HG03064 (cell line): Measurements from ENCODE around the gene PTPN4.

Source experiments
- ATAC-seq: cut with Tn5 transposase; IDR thresholded peaks from one replicate; pipeline ENCODE4 v1.9.1; 2021; ENCODE audit warnings: low read depth; ENCODE audit not compliant: unreplicated experiment

The PTPN4 gene, protein sequence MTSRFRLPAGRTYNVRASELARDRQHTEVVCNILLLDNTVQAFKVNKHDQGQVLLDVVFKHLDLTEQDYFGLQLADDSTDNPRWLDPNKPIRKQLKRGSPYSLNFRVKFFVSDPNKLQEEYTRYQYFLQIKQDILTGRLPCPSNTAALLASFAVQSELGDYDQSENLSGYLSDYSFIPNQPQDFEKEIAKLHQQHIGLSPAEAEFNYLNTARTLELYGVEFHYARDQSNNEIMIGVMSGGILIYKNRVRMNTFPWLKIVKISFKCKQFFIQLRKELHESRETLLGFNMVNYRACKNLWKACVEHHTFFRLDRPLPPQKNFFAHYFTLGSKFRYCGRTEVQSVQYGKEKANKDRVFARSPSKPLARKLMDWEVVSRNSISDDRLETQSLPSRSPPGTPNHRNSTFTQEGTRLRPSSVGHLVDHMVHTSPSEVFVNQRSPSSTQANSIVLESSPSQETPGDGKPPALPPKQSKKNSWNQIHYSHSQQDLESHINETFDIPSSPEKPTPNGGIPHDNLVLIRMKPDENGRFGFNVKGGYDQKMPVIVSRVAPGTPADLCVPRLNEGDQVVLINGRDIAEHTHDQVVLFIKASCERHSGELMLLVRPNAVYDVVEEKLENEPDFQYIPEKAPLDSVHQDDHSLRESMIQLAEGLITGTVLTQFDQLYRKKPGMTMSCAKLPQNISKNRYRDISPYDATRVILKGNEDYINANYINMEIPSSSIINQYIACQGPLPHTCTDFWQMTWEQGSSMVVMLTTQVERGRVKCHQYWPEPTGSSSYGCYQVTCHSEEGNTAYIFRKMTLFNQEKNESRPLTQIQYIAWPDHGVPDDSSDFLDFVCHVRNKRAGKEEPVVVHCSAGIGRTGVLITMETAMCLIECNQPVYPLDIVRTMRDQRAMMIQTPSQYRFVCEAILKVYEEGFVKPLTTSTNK

DNA sequence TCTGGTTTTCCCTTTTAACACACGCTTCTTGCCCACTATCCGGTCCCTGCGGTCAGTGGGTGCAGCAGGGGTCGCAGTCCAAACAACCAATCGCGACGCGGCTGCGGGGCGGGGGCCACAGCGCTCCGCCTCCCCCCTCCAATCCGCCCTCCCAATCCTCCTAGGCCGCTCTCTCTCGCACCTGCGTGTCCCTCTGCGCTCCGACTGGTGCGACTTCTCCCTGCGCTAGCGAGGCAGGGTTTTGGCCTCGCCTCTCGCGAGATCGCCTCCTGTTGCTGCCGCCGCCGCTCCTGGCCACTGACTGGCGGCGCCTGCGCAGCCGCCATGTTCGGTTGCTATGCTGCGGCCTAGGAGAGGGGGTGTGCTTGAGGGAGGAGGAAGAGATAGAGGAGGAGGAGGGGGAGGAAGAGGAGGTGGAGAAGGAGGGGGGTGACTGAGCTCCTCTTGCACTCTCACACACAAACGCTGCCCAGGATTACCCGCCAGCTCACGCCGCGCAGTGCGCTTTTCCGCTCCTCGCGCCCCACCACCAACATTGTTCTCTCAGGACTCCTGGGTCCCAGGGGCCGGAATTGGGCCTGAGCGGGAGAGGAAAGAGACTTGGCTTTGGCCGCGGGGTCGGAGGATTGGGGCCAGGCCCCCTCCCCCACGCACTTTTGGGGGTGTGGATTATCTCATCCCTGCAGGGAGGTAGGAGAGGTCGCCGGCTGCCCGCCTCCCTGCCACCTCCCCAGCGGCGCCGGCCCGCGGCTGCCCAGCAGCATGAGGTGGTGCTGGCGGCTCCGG, at the start of gene PTPN4:
Gene PTPN4 (plus strand): TSS at position 472 of the 786 bp plus-strand sequence. CDS start 49,932 bp downstream, outside the sequence.
- peak; percentile 89 for ATAC-seq

DNA sequence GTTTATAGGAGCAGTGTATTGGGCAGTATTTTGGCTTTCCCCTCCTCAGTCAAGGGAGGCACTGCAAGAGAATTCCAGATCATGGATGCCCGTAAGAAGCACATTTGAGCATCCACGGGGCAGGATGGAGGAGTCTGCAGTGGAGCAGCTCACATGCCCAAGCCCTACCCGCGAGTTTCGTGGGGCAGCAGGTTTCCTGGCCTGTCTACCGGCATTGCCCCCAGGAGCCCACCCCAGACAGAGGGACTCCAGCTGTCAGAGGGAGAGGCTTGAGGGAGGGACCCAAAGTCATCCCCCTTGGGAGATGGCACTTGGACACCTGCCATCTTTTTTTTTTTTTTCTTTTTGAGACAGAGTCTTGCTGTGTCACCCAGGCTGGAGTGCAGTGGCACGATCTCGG, 49.4 kb upstream of the PTPN4 start:
- no peak for ATAC-seq

DNA sequence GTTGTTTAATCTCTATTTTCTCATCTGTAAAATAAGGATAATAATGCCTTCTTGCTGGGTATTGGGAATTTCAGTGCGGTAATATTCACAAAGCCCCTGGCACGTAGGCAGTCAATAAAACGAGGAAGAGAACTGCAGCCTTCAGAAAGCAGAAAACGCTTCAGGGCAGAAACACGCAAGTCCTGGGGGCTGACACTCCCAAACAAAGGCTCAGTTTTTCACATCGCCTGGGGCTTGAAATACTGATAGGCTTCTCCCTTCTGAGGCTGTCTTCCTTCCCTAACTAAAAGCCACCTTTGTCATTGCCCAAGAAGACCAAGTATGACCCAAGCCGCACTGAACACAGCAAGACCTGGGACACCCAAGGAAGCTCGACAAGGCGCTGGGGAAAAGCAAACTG, 48.4 kb upstream of the PTPN4 start:
- no peak for ATAC-seq

DNA sequence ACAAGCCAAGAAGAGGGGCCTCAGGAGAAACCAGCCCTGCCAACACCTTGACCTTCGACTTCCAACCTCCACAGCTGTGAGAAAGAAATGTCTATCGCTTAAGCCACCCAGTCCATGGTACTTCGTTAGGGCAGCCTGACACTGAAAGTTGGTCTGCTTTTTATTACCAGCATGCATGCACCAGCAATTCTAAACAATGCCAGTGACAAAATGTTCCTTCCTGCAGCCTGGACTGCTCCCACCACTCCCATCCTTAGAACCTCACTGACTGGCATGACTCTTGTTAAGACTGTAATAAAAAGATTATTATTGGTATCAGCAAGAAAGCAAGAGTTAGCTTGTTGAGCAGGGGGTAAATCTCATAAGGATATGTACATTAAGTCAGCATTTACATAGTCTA, 47.2 kb upstream of the PTPN4 start:
- ATAC-seq: no peak

DNA sequence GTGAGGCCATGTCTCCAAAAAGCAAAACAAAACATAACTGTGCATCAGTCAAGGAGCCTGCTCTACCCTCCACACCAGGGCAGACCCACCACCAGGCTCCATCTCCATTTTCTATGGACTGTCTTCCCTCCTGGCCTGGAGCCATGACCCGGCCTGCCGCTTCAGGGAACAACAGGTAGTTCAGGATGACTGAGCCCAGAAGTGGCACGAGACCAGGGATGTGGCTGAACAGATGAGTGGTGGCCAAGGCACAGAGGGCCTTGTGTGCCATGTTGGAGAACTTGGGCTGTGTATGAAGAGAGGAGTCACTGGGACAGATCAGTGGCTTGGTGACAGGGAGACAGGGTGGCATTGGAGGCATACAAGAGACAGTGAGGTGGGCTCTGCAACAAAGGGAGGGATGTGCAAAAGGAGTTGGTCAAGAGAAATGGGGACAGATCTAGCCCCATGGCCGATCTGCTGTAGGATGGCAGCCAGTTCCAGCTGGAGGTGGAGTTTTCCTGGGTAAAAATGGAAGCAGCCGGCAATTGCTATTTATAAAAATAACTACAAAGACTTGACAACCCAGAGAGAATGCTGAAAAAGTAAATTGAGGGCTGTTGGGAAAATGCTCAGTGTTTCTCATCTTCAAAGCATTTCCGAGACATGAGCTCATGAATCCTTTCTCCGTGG, 45.8 kb upstream of the PTPN4 start:
- no peak for ATAC-seq

DNA sequence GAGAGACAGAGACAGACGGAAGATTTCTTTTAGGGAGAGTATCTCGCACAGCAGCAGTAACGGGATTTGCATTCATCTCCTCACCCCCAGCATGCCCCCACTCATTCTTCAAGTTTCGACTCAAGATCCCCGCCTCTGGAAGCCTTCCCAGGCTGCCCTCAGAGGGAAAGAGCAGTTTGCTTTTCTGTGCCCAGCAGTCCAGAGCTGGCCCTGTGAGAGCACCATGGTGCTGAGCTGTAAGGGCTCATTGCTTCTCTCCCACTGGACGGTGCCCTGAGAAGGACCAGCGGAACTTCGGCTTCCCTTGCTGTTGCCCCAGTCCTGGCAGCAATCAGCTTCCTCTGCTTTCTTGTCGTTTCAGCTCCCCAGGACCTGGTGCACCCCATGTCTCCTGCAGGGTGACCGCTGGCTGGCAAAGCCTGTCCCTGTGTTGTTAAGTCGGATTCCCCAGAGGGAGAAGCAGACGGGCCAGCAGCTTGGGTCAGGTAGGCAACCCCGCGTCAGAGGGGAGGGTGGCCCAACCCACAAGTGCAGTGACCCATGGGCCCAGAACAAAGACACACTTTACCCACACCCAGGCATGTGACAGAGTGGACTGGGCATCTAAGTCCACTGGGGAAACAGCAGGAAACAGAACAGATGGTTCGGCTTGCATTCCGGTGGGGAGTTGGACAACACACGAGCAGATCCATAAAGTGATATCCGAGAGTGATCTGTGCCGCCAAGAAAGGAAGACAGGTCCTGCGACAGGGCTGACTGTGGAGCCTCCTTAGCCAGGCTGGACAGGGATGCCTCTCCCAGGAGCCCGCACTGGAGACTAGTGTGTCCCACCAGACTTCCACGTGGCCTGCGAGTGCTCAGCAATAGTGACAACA, 44.1 kb upstream of the PTPN4 start:
- ATAC-seq: no peak

DNA sequence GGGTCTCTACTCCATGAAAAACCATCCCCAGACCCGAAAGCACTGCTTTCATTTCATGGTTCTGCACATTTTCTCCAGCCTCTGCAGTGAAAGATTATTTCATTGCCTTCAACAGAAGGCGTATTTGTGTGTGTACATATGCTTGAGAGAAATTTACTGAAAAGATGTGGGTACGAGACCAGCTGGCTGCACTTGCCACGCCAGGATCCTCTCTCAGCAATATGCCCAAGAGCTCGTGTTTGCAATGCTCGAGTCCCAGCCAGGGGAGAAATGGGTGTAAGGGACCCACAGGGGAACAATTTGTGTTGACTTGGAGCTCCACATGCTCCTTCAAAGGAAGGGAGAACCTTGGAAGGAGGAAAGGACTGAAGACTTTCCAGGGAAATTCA, 43.4 kb upstream of the PTPN4 start:
- ATAC-seq: no peak

DNA sequence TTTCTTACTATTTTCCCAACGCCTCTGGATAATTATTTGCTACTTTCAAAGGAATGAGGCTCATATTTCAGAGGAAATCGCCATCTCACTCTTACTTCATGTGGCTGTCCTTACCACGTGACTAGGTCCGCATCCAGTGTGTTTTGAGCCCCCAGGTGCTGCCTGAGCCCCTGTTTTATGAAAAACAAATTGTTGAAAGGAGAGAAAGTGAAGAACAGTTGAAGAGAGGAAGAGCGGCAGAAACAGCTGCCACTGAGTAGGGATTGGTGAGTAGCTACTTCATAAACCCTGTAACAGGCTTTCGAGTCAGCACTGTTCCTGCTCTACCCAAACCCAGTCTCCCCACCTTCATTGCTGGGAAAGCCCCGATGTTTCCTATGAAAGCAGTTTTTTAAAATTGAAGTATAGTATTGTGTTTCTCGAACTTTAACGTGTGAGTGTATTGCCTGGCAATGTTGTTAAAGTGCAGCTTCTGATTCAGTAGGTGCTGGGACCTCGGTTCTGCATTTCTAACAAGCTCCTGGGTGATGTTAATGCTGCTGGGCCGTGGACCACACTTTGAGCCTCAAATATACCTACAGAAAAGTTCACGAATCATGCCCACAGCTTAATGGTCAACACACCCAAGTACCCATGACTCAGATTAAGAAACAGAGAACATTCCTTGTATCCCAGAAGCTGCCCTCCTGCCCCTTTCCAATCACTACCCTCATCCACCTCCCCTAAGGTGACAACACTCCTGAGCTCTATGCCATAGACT, 41.0 kb upstream of the PTPN4 start:
- no peak for ATAC-seq

DNA sequence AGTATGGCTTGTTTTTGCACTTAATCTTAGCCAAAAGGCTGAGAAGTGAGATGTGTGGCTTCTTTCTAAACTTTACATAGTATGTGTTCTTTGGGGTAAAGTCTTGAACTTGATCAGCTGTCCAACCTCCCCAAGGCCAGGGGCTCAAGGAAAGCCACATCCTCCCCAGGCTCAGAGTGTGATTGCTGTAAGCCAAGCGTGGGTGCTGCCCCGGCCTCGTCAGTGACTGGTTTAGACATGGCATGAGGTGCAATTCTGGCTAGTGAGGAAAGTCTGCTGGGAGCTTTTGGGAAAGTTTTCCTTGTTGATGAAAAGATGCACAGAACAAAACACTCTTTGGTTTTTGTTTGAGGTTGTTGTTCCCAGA, 40.5 kb upstream of the PTPN4 start:
- no peak for ATAC-seq

DNA sequence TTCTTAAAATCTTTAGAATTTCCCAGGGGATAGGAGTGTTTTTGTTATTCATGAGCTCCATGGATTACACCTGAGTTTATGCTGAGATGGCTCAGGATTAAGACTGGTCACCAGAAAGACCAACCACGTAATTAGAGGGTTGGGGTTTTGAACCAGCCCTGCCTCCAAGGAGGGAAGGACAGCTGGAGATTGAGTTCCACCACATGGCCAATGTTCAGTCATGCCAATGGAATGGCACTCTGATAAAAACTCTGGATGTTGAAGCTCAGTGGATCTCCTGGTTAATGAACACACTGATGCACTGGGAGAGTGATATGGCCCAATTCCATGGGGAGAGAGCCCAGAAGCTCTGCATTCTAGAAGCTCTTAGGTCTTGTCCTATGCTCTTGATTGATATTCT, 38.7 kb upstream of the PTPN4 start:
- no peak for ATAC-seq

DNA sequence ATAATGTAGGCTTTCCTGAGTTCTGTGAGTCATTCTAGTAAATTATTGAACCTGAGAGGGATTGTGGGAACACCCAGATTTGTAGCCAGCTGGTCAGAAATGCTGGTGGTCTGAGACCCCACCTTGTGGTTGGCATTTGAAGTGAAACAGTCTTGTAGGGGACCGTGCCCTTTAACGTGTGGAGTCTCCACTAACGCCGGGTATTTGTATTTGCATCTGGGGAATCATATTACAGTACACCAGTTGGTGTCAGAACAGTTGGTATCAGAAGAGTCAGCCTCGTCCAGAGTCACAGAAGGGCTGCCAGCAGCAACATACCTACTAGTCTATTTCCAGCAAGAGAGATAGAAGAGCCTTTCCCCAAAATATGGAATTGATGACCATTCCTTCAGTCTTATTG, 38.3 kb upstream of the PTPN4 start:
- ATAC-seq: no peak

DNA sequence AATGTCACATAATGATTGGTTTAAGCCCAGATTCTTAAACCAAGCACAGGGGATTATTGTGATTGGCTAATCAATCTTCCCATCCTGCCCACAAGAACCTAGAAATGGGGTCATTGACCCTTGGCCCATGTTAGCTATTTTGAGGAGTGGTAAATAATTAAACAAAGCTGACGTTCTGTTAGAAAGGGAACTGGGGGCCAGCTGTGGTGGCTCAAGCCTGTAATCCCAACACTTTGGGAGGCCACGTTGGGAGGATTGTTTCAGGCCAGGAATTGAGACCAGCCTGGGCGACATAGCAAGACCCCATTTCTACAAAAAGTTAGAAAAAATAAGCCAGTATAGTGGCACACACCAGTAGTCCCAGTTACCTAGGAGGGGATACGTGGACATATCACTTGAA, 37.8 kb upstream of the PTPN4 start:
- ATAC-seq: no peak

DNA sequence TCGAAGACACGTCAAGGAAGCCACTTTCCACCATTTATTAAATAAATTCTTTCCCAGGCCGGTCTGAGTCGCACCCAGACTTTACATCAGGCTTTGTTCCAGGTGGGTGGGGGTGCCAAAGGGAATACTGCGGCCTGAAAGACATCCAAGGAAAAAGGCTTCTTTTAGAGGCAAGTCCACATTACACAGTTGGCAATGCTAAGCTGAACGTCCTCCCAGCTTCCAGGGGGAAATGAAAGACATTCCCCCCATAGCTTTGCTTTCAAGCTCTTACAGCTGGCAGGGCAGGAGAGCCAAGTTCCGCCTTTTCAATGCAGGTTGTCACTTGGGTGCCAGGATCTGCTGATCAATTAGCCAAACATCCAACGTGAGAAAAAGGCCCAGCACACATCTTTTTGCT, 36.5 kb upstream of the PTPN4 start:
- no peak for ATAC-seq

DNA sequence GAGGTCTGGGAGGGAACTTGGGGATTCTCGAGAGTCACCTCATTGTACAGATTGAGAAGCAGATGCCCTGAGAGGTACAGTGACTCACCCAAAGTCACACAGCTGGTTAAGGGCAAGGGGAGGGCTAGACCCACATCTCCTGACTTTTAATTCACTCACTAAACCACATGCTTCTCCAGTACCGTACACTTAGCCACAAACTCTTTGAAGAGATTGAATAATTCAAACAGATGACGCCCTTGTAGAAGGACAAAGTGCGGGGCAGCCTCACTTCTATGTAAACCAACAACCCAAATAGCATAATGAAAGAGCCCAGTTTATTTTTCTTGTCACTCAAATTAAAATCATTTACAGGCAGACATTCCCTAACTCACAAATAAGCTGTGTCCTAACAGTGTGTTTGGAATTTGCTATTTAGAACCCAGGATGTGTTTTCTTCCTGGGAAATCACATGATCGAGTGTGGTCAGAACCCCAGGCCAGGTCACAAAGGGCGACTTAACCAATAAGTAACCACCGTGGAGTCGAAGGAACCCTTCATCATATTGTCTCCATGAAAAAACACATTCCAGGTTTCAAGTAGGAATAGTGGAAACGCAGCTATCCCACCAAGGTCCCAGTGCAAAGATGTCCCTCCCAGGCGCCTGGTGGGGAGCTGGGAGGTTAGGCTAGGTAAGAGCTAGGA, 35.8 kb upstream of the PTPN4 start:
- no peak for ATAC-seq

DNA sequence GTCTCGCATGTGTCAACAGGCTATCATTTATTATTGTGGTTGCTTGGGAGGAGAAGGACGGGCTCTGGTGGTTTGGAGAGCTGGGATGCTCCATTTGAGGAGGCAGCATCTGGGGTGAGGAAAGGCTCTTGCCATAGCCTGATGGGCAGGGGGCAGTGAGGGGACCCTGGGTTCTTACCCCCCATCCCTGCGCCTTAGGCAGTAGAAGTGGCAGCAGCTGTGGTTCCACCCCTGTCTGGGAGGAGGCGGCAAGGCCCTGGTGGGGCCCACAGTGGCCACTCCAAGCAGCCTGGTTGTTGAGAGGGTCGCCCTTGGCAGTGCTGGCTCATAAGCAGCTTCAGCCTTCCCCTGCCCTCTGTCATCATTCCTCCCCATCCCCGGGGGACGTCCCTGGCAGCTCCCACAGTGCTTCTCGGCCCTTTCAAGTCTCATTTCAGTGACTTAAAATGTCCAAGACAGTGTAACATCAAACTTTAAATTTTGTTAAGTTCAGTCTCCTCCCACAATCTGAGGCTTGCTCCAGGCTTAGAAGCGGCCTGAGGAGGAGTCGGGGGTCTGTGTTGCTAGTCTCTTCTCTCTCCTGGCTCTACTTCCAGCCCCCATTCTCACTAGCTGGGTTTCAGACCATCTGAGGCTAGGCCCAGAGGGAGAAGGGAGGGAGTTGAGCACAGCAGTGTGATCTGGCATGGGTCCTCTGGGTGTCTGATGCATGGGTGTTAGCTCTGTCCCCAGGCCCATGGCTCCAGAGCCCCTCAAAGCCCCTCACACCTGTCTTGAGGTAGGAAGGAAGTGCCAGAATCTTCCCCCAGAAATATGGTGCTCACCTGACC, 34.9 kb upstream of the PTPN4 start:
- ATAC-seq: no peak

DNA sequence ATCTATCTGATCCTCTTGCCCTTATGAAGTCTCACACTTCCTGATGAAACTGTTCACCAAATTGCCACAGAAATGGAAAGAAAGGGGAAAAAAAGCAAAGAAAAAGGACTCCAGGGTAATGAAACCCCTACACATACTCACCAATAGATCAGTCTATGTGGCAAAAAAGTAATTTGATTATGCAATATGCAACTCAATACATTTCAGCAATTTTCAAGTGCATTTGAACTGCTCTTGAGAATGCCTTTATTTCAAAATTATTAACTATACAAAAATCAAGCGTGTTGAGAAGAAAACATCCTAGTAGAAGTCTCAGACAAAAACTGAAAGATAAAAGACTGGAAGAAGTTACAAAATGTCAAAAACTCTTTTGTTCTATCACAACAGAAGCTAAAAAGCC, 32.2 kb upstream of the PTPN4 start:
- ATAC-seq: no peak

DNA sequence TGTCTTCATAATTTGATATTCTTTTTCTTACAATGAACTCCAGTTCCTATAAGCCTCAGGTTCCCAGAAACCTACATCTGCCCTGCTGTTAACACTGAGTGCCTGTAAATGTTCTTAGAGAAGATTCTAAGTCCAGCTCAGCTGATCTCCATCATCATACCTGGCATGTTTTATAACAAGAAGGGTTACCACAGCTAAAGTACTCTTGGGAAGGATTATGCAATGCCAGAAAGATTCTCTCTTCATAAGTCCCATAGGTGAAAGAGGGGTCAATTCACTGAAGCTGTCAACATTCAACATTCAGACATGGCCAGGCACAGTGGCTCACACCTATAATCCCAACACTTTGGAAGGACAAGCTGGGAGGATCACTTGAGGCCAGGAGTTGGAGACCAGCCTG, 31.3 kb upstream of the PTPN4 start:
- no peak for ATAC-seq
